AG10803 (cell line): ENCODE results near the gene INPP5A.
A peak's percentile ranks its signal among the peaks of the same experiment; 100 is the strongest.

ENCODE experiments used
- DNase-seq: peaks from one replicate; pipeline ENCODE4 v3.0.0; 2010; ENCODE audit warnings: low read depth
- H3K4me3 ChIP-seq: 2 replicates; pipeline ENCODE4 v1.5.1; 2011; ENCODE audit warnings: mild to moderate bottlenecking, low read length, control low read depth
- CTCF ChIP-seq: conservative IDR thresholded peaks from 2 replicates; pipeline ENCODE4 v1.5.1; 2011; ENCODE audit warnings: mild to moderate bottlenecking, low read length, control low read depth, inconsistent platforms

Gene INPP5A

GRCh38 chr10:132586739-132587138 lies 49.2 kb downstream of the INPP5A start:
- DNase-seq, result no peak
- no peak overlapping the region for H3K4me3 ChIP-seq
- no peak for TF ChIP-seq CTCF

- DNase-seq, result no peak
- no peak overlapping the region for H3K4me3 ChIP-seq
- TF ChIP-seq CTCF, result no peak
These were observed 49.6 kb downstream of the INPP5A start for GRCh38 chr10:132587175-132587574.

GRCh38 chr10:132588301-132589013 lies 50.9 kb downstream of the INPP5A start:
- DNase-seq, result peak; percentile 46
- no peak for TF ChIP-seq CTCF
- no peak overlapping the region for H3K4me3 ChIP-seq

- no peak for TF ChIP-seq CTCF
- no peak for DNase-seq
- H3K4me3 ChIP-seq, result no peak overlapping the region
These were observed 51.4 kb downstream of the INPP5A start for GRCh38 chr10:132589015-132589414.

GRCh38 chr10:132589681-132590080 lies 52.1 kb downstream of the INPP5A start:
- TF ChIP-seq CTCF, result no peak
- no peak overlapping the region for H3K4me3 ChIP-seq
- no peak for DNase-seq

GRCh38 chr10:132590094-132590751 lies 52.6 kb downstream of the INPP5A start:
- H3K4me3 ChIP-seq, result no peak overlapping the region
- TF ChIP-seq CTCF, result no peak
- no peak for DNase-seq

GRCh38 chr10:132590752-132591121 lies 53.1 kb downstream of the INPP5A start:
- H3K4me3 ChIP-seq, result no peak overlapping the region
- no peak for DNase-seq
- TF ChIP-seq CTCF, result no peak
